Epithelial cell of umbilical artery (primary cell): ENCODE data around the gene UBQLN4. TPM values are rescaled to one million over a fixed set of nuclear protein-coding genes. Genes with fewer than 3 reads are reported as not detected.

Experiments used
- total RNA-seq: library from RNA; depleted of rRNA; stranded (reverse); fragments of >200 nt; gene quantifications from 2 replicates; pipeline ENCODE4 v1.2.3, GENCODE V29; 2014

The UBQLN4 gene
- 13.0 and 15.3 TPM in 2 replicates for total RNA-seq

DNA sequence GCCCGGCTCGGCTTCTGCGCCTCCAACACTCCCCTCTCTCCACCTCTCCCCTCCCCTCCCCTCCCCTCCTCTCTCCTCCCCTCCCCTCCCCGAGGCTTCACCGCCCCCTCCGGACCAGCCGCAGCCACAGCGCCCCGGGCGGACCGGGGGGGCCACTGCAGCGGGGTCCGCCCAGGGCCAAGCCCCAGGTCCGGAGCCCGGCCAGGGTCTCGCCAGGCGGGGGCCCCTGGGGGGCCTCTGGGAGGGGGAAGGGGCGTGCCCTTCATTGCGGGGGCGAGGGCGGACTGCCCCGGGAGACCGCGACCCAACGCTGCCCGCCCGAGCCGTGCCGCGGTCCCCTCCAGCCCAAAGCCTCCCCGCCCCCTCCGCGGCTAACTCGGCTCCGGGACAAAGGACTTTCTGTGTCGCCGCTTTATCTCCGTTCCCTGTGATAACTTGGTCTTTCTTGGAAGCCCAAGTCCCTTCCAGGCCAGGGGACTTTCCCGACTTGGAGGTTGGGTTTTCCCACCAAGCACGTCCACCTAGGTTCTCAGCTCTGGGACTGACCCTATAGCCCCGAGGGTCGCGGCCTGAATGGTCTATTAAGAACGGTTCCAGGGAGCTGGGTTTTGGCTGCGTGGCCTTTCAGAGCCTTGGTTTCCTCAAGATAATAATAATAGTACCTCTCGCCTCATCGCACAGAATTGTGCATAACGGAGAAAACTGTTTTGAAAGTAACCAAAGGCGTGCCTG, at the start of gene UBQLN4:
Gene UBQLN4 (minus strand): TSS at position 31 of the 732 bp plus-strand sequence. CDS start 97 bp downstream, outside the sequence.

GRCh38 chr1:156082309-156083091, 28.9 kb upstream of the UBQLN4 start, which contains the start of gene MEX3A:
Gene MEX3A, minus strand, starts transcription at chr1:156082465. Its CDS starts 467 bp downstream, at chr1:156081998.

GRCh38 chr1:156060937-156061636, 7.5 kb upstream of the UBQLN4 start, which contains the start of gene RAB25:
Gene RAB25, plus strand, starts transcription at chr1:156061160. Its CDS starts 241 bp downstream, at chr1:156061401.

DNA sequence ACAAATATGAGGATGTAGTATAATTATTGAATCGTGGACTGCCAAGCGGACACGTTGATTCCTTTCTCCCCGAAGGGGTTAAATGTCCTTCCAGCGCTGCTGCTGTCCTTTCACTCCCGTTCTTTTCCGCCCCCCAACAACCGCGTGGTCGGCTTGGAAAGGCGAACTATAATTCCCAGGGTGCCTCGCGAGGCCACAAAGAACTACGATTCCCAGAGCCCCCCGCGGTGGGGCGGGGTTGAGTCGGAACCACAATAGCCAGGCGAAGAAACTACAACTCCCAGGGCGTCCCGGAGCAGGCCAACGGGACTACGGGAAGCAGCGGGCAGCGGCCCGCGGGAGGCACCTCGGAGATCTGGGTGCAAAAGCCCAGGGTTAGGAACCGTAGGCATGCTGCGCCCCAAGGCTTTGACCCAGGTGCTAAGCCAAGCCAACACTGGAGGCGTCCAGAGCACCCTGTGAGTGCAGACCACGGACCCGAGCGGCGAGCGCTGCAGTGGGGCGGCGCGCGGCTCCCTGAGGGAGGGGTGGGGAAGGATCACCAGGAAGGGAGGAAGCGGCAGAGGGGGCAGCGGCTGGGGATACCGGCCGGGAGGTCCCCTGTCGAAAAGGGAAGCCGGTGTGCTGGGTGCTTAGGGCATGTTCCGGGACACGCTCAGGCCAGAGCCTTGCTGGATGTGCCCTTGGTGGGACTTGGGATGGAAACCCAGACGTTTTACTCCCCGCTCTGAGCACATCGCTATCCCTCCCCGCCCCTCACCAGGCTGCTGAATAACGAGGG, 1.1 kb upstream of the UBQLN4 start, which contains the start of gene LAMTOR2:
Gene LAMTOR2 (plus strand): TSS at position 283 of the 781 bp plus-strand sequence. CDS start 108 bp downstream, at position 391.

DNA sequence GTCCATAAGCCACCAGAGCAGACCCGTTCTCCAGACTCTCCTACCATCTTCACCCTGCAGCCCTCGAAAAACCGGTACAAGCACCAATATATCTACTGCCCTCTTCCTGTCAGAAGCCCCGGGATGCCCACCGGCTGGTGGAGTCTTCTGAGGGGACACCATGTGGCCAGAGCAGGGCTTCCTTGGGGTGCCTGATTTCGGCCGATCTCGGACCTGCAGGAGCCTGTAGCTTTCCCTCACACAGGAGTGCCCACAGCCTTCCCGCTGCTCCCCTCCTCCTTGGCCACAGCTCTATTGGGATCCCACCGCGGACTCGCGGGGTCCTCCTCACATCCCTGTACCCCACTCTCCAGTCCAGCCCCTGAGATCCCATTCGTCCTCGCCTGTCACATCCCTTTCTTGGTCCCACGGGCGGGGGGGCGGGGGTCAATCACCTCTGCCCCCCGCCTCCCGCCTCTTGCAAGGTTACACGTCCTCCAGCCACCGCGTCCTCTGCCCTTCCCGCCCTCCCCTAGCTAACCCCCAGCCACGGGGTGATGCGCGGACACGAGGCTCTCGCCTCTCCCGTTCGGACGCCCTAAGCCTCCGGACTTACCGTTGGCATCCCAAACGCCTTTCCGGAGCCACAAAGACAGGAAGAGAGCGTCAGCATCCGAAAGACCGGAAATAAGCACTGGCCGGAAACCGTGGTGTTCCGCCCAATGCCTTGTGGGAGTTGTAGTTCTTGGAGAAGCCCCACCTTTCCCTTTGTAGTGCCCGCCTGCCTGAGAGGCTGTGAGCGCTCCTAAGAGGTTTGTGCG, 33.1 kb downstream of the UBQLN4 start, which contains the start of gene SSR2:
Gene SSR2 (minus strand): TSS at position 659 of the 800 bp plus-strand sequence. CDS start 784 bp downstream, outside the sequence.

Other genes with a start within 250 kb of the UBQLN4 start
- 20.5 and 30.5 TPM in 2 replicates for gene GON4L, start 196.6 kb downstream of the UBQLN4 start, total RNA-seq
- 29.9 and 41.5 TPM in 2 replicates for gene SYT11, start 194.2 kb downstream of the UBQLN4 start, total RNA-seq
- 47.4 and 50.6 TPM in 2 replicates for gene RIT1, start 142.4 kb downstream of the UBQLN4 start, total RNA-seq
- 25.3 and 33.0 TPM in 2 replicates for gene KHDC4, start 119.4 kb downstream of the UBQLN4 start, total RNA-seq
- not detected in 2 replicates for gene RXFP4, start 112.2 kb downstream of the UBQLN4 start, total RNA-seq
- 46.4 and 86.9 TPM in 2 replicates for gene ARHGEF2, start 75.3 kb downstream of the UBQLN4 start, total RNA-seq
- gene SSR2, start 32.8 kb downstream of the UBQLN4 start, total RNA-seq = 414 and 943 TPM in 2 replicates
- gene LAMTOR2, start 984 bp upstream of the UBQLN4 start, total RNA-seq = 60.0 and 82.2 TPM in 2 replicates
- not detected in 2 replicates for gene RAB25, start 7.4 kb upstream of the UBQLN4 start, total RNA-seq
- 4.7 and 5.8 TPM in 2 replicates for gene MEX3A, start 28.7 kb upstream of the UBQLN4 start, total RNA-seq
- gene LMNA, start 60.9 kb upstream of the UBQLN4 start, total RNA-seq = 758 and 890 TPM in 2 replicates
- 0.65 and 1.8 TPM in 2 replicates for gene SEMA4A, start 99.8 kb upstream of the UBQLN4 start, total RNA-seq
- 9.9 and 12.3 TPM in 2 replicates for gene SLC25A44, start 140.3 kb upstream of the UBQLN4 start, total RNA-seq
- gene PMF1, start 159.2 kb upstream of the UBQLN4 start, total RNA-seq = 61.1 and 68.4 TPM in 2 replicates
- gene BGLAP, start 188.4 kb upstream of the UBQLN4 start, total RNA-seq = 0.61 and 0.65 TPM in 2 replicates
- gene PAQR6, start 194.3 kb upstream of the UBQLN4 start, total RNA-seq = under 0.01 and 0.15 TPM in 2 replicates
- gene SMG5, start 229.0 kb upstream of the UBQLN4 start, total RNA-seq = 38.0 and 73.6 TPM in 2 replicates
- under 0.01 and 0.91 TPM in 2 replicates for gene TMEM79, start 230.5 kb upstream of the UBQLN4 start, total RNA-seq
- 35.1 and 35.7 TPM in 2 replicates for gene GLMP, start 241.9 kb upstream of the UBQLN4 start, total RNA-seq
- gene VHLL, start 245.5 kb upstream of the UBQLN4 start, total RNA-seq = not detected in 2 replicates